ELR (cell line): ENCODE measurements around the gene NCK2.

ENCODE experiments used
- DNase-seq: peaks from one replicate; pipeline ENCODE4 v3.0.0-alpha.2; 2015; ENCODE audit warnings: low read depth

NCK2 gene

DNA sequence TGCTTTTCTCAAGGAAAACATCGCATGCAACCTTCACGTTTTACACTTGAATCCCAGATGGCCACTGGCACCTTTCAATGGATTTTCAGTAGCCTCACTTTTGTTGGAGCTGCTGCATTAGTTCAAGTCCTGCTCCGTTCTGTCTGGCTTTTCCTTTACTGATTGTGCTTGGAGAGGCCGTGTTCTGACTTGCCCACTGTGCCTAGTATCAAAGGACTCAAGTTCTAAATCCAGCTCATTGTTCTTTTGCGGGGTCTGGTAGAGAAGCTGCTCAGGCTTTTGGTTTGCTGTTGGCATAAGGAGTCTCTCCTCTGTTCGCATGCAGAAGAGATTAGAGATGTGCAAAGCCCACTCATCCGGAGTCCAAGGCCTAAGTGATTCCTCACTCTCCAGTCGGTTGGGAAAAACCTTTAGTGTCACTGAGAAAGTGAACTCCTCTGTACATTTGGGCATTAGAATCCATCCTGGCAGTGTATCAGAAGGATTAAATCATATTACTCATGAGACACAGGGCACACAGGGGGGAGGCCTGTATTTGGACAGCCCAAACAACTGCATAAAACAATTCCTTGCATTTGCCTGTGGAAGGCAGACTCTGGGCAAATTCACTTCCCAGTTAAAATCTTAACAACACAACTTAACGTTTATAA, 69.7 kb downstream of the NCK2 start:
- DNase-seq, result no peak

DNA sequence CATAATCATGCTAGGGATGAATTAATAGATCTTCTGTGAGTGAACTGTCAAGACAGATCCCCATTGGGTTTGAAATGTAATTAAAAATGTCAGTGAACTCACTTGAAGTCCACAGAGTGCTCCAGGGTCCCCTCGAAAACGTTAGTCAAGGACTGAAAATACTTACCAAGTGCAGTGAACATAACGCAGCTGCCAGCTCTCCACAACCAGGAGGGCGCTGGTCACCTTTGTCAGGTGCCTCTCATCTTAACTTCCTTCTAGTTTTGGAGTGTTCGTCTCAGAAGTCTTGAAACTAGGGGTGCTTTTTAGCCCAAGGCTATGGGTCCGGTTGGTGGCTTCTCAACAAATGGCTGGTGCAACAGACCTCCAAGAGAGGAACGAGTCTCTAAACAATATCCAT, 70.7 kb downstream of the NCK2 start:
- no peak for DNase-seq

DNA sequence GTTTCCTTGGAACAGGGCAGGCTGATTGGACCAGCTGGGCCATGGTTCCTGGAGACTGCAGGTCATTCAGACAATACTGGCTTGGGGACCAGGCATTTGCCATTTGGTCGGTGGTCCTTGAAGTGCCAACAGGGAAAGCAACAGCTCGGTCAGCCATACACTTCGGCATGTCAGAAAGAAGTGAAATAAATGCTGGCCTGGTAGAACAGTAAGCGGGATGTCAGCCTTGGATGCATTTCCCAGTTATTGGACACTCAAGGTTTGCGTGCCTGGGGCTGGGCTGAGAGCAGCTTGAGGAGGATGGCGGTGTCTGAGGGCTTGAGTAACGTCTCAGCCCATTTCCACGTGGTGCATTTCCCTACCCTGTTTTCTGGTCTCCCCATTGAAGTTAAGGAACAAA, 75.4 kb downstream of the NCK2 start:
- DNase-seq, result no peak

DNA sequence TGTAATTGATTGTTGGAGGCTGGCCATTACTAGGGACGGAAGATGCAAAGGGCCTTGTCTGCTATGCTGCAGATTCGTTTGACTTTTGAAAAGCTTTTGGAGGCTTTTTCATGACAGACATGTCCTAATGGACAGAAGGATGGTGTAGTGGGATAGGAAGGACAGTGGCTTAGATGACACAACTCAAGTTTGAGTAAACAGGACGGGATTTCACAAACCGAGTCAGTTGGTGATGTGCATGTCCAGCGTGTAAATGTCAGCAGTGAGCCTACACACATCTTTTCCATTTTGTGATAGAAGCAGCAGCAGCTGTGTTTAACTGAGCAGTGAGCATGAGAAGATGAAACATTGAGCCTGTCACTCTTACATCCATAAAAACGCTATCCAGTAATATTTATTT, 76.0 kb downstream of the NCK2 start:
- no peak for DNase-seq

DNA sequence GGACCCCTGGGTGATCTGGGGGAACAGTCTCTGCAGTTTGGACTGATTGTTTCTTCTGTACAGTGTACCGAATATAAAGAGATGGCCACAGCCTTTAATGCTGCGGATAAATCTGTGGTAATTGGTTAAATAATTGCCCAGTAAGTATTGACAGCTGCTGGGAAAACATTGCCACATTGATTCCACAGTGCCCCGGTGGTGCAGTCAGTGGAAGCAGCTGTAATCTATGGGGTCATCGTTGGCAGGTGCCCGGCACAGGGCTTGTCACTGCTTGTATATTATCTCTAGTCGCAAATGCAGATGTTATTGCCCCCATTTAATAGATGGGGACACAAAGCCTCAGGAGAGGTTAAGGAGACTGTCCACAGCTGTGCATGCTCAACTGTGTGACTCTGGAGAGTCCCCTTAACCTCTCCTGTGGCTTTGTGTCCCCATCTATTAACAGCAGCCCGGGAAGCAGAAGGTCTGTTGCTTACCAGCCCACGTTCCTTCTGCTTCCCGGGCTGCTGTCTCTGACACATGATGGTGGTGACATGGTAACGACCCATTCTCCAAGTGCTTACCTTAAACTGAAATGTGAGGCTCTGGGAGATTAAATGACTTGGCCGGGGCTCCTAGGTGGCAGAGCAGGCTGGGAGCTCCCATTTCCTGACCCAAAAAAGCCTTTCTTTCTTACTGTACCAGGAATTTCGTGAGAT, 76.9 kb downstream of the NCK2 start:
- no peak for DNase-seq

DNA sequence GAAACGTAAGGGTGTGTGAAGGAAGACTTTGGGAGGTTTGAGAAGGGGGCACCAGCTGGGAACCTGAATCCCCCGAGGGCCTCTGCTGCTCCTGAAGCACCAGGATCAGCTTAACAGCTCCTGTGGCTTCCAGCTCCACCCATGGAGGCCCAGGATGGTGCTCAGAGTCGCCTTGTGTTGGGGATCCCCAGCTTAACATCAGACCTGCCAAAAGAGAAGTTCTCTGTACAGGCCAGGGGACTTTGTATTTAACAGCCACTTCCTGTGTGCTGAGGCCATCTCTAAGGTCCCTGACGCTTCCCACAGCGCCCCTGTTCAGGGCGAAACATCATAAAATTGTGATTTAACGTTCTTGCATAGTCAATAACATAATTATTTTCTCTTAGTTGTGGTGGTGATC, 77.5 kb downstream of the NCK2 start:
- no peak for DNase-seq

DNA sequence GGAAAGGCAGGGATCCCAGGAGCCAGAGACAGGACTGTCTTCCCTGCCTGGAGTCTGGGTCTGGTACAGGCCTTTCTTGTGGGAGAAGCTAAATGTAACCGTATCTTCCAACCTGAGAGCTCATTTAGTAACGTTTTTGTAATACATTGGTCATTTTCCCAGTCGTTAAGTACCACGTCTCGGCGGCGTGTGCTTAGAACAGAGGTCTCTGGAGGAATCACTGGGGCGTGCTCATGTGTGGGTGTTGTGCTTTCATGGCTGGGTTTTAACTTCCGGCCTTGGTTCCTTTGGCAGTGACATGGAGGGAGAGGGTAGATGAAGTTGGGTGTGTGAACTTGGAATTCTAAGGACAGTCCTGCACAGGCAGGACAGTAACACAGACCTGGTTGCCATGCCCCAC, 79.7 kb downstream of the NCK2 start:
- DNase-seq, result no peak

DNA sequence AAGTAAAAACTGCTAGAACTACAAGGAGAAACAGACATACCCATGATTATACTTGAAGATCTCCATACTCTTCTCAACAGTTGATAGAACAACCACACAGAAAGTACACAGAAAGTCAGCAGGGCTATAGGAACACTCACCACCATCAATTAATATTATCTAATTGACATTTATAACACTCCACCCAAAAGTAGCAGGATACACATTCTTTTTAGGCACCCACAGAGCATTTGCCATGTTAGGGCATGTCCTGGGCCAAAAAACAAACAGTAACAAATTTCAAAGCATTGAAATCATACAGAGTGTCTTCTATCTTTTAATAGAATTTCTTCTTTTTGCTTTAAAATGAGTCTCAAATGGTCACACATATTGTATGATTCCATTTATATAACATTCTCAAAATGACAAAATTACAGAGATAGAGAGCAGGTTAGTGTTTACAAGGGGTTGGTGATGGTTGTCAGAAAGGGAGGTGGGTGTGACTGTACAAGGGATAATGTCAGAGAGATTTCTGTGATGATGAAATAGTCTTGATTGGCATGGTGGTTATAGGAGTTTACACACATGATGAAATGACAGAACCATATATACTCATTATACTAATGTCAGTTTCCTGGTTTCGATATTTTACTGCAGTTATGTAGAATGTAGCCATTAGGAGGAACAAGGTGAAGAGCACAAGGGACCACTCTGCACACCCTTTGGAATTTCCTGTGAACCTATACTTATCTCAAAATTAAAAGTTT, 82.8 kb downstream of the NCK2 start:
- DNase-seq, result no peak

DNA sequence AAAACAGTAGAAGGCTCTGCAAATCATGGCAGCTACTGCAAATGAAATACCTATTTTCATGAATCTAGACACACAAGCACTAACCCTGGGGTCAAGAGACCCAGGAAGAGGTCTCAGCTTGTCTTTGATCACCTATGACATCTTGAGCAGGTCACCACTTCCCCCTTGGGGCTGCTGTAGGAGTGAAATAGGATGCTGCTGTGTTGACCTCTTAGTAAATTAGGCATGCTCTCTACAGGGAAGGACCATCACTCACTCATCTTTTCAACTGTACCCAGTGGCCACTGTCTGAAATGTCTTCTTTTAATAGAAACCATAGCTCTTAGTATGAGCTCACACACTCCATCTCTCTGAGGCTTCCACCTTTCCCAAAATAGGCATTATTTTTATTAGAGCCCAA, 83.8 kb downstream of the NCK2 start:
- DNase-seq, result no peak

DNA sequence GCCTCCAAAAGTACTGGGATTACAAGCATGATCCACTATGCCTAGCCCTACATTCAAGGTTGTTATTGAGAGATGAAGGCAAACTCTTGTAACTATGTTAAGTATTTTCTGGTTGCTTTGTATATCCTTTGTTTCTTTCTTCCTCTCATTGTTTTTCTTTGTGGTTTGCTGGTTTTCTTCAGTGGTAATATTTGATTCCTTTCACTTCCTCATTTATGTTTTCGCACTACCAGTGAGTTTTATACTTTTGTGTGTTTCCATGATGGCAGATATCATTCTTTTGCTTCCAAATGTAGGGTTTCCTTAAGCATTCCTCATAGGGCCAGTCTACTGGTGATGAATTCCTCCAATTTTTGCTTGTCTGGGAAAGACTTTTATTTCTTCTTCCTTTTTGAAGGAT, 90.2 kb downstream of the NCK2 start:
- DNase-seq, result no peak

DNA sequence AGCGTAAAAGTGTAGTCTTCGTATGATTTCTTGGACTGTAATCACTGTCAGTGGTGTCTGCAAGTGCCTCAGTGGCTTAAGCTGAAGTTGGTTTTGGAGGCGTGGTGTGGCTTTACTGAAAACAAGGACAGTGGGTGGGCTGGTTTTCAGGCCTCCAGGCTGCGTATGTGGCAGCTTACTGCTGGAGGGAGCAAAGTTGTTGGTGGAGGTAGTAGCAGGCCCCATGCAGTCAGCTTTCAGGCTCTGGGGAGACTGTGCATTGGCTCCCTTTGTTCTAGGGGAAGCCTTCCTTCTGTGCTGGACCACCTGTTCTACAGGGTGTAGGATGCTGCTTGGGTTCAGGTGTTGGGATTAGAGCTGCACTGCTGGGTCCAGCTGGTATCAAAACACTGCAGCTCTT, 91.6 kb downstream of the NCK2 start:
- DNase-seq, result no peak

DNA sequence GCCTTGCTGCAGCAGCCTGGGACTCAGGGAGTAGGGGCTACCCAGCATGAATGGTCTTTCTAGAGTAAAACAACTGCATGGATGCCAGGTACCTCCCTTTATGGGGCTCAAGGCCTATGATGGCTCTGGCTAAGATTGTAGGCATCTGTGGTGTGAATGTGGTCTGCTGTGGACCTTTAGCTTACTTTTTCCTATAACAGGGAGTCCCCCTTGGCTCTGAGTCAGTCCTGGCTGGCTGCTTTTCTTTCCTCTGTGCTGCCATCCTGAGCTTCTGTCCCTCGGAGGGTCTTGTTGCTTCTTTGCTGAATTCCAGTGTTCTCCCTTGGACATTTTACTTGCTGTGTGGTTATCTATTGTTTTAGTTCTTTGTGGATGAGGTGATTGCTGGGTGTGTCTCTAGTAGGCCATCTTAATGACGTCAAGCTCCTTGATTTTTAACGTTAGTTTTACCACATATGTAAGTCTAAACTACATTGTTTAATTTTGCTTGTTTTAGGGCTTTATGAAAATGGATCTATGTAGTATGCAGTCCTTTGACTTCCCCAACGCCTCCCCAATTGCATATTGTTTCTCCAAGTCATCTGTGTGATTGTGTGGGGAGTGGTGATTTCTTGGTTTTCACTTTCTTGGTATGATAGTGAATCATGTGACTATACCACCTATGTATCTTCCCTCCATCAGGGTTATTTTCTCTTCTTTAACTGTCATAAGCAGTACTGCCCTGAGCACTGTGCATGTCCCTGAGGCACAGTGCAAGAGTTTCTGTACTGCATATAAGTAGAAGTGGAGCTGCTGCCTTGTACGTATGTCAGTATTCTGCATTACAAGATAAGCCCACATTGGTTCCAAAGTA, 92.4 kb downstream of the NCK2 start:
- DNase-seq, result no peak

DNA sequence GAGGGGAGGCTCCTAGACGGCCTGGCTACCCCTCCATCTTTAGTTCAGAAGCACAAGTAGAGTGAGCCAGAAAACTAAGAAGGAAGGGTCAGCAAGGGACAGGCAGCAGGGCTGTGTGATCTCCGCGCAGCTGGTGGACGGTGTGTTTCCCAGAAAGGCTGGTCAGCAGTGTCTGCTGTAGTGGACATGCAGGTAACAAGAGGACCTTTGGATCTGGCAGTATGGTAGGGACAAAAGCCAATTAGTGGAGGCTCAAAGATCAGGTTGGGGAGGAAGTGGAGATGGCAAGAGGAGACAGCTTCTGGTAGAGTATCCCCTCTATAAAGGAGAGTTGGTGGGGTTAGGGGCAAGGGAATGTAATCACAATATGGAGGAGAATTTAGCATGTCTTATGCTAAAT, 95.1 kb downstream of the NCK2 start:
- DNase-seq, result no peak

DNA sequence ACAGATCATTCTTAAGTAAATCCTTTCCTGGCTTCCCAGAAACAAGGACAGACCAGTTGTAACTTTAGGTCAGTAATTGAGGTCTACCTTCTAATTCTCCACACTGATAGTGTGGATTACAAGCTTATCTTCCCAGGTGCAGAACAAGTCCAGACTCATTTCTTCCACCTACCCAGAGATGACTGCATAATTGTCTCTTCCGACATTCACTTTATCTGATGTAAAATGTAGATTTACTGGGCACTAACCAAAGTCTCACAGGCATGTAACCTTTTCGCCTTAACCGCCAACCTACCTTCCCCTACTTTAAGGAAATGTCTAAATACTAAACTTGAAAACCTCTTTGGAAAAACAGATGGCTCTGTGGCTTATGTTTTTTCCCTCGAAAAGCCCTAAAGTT, 96.2 kb downstream of the NCK2 start:
- no peak for DNase-seq

DNA sequence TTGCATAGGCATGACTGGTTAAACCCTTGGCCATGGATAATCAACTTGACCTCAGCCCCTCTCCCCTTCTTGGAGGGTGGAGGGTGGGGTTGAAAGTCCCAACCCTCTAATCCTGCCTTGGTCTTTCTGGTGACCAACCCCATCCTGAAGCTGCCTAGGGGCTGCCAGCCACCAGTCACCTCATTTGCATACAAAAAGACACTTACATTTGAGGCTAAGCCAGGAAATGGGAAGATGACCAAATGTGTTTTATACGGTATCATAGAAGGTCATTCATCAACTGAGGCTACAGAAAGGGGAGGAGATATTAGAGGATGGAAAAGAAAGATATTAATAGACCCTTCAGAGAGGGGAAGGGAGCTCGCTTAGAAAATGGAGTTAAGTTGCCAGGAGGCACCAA, 96.8 kb downstream of the NCK2 start:
- no peak for DNase-seq

DNA sequence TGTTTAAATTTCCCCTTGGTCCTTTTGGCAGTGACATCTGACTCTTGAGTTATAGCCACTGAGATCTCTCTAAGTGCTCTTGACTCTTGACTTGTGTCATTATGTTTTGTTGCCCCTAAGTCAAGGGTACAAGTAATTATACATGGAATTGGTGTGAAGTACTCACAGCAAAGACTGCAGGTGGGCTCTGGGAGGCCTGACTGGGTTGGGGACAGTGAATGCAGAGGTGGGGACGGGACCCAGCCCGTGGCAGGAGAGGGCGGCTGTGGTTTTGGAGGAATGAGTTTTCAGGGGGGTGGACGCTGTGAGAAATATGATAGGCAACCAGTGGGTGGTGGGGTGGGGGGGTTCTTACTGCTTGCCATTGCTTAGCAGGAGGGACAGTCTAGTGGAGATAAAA, 97.8 kb downstream of the NCK2 start:
- DNase-seq, result no peak

DNA sequence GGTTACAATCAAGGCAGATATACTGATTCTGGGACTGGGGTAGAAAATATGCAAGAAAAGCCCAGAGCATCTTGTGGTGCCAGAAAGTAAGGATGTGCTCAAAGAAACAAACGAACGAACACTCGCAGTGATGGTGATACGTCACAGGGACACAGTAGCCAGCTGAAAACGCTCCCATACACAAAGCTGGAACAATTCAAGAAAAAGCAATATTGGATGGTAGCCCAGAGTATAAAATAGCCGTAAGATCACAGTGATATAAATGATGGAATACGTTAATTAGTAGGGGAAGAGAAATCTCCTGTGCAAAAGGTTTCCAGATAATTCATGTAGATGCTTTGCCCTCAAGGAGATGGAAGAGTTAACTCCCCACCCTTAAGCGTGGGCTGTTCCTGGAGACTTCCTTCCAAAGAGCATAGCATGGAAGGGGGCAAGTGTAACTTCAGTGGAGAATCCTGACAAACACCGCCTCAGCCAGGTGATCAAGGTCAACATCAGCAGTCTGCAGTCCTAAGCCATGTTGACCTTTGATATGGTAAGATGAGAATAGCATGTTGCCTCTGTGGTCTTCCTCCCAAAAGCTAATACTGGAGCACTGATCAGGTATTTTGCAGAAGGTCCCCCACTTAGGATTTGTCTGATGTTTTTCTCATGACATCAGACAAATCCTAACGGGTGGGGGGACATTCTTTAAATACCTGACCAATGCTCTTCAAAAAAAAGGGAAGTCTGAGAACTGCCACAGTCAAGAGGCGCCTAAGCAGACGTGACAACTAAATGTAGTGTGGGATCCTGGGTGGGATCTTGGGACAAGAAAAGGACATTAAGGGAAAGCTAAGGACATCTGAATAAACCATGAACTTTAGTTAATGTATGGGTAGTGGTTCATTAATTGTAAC, 99.0 kb downstream of the NCK2 start:
- DNase-seq, result no peak

DNA sequence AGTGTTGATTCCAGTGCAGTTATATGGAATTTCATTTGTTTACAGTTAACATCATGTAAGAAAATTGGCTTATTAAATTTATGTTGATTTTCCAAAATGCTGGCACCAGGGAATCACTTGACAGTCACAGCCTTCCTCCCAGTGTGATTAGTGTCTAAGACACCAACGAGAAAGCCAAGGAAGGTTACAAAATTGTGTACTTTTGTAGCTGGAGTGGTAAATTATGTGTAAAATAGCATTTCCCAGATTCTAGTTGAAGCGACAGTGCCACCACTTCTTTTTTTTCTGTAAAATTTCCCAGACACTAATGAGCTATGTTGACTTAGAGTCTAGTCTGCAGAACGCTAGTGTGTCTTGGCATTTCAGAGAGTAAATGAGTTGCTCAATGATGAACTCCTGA, 101.3 kb downstream of the NCK2 start:
- no peak for DNase-seq

DNA sequence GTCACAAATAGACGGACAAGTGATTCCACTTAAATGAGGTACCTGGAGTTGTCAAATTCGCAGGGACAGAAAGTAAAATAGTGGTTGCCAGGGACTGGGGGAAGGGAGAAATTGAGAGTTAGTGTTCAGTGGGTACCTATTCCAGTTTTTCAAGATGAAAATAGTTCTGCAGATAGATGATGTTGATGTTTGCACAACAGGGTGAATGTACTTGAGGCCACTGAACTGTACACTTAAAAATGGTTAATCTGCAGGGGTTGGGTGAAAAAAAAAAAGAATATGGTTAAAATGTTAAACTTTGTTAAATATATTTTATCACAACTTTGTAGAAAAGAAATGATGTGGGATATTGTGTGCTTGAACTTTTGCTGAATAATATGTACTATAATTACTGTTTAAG, 102.3 kb downstream of the NCK2 start:
- DNase-seq, result no peak

DNA sequence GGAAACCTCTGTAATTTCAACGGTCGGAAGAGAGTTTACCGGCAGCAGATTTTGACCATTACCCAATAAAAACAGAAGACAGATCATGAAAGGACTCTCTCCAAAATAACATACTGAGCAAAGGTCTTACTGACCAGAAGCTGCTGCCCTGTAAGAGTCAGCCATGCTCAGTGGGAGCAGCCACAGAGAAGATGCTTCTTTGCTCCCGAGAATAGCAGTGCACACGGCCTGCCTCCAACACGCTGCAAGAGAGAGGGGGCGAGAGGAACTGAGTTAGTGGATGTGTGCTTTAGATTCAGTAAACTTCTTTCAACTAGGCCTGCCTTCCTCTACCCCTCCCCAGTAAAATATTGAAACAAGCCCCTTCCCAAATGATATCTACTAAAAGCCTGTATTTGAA, 103.7 kb downstream of the NCK2 start:
- DNase-seq, result no peak

DNA sequence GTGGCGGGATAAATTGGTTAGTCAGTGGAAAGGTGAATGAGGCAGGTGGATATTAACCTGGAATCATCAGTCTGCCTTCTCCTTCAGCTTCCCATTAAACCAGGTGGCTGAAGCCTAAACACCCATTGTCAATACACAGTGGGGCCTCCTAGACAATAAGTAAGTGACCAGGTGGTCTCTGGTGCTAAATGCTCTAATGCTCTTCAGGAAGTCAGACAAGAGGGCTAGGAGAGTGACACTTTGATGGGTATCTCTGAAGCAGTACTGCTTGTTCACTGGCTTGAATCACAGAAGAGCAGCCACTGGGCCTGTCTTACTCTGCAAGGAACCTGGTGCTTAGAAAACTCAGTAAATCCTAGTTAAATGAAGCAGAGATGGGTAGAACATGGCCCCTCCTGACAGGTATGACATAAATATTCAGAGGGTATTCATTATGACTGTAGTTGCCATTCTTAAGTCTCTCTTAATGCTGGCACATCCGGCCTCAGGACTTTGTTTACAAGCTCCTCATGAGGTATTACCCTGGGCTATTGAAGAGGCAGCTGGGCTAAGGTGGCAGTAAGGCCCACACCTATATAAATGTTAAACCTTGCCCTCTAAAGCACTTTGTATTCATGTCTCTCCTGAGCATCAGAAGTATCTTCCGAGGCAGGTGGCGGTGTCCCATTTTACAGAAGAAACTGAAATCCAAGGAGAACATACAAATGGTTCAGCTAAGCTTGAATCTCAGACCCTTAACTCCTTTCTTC, 104.9 kb downstream of the NCK2 start:
- DNase-seq, result no peak
